Measurements from ENCODE around the gene LENG8.

DNA sequence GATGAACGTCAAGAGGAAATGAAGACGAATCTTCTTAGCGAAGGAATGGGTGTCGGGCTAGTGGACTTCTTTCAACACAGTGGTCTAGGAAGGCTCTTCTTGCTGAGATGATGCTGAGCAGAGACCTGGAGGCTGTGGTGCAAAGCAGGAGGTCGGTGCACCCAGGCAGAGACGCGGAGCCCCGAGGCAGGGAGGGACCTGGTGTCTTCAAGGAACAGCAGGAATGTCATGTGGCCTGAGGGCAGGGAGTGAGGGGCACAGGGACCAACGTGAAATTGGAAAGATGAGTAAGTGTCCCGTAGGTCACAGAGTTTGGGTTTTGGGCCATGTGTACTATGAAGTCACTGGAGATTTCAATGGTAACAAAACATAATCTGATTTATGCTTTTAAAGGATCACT is 35.5 kb downstream of the LENG8 start:
- no peak for TF ChIP-seq CTCF (IDR thresholded peaks at IDR 0.05; ENCODE audit: insufficient read depth, low read length, poor library complexity, severe bottlenecking)
- no peak for TF ChIP-seq EZH2phosphoT487 (conservative IDR thresholded peaks at IDR 0.05; ENCODE audit: low read length)

Data from SU-DHL-6 (cell line).